ENCODE results near the gene ZRANB3.
"Not testable (repeated sequence)": the region's sequence is repeated elsewhere in the genome, so short reads cannot be mapped to it uniquely, and the experiment has no call there.

ZRANB3 gene

DNA sequence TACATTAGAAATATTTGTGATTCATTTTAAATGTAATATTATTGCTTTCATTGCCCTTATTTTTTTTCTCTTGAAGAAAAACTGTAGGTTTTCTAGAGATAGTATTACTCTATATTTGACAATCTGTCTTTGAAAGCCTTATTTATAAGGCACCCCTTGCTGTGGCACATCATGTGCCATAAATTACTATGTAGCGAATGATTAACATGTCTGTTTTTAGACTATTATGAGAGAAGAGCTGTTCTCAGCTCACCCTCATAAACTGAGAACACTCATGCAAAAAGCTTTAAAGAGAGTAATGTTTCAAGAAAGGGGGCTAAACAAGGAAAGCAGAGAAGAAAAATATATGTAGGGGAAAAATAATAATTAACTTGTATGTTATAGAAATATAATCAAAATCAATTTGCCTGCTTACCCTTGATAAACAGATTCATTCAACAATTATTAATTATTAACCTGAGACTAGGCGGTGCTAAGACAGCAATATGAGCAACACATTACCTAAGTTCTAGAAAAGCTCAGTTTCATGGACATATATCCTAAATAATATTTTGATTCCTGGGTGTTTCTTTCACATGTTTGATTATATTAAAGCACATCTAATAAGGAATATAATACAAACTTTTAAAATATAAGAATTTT lies 409.9 kb downstream of the ZRANB3 start:
- DNase-seq, result no peak

DNA sequence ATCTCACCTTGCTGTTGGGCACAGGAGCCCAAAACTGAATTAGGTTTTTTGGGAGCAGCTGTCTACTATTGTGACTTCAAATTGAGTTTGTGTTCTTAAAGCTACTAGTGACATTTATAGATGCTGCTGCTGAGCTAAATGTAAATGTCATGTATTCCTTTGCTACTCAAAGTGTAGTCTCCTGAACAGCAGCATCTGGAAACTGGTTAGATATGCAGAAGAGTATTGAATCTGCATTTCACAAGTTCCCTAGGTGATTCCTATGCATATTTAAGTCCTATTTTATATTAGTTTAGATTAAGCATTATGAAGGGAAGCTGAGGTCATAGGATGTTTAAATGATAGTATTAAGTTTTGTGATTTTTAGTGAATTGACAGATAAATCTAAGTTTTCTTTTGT lies 411.4 kb downstream of the ZRANB3 start:
- DNase-seq, result no peak

DNA sequence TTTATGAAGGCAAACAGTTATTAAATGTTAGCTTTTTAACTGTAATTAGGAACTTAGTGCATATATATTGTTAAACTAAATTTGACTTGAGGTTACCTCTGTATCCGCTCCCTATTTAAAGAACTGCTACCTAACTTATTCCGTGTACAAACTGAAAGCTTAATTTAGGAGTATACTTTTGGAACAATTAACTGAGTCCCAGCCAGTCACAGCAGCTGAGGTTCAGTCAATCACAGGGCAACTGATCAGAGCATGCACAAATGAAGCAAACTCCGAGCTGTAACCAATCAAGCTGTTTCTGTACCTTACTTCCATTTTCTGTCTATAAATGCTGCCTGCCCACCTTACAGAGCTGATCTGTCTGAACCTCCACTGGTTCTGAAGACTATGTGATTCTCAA lies 417.7 kb downstream of the ZRANB3 start:
- DNase-seq, result no peak

DNA sequence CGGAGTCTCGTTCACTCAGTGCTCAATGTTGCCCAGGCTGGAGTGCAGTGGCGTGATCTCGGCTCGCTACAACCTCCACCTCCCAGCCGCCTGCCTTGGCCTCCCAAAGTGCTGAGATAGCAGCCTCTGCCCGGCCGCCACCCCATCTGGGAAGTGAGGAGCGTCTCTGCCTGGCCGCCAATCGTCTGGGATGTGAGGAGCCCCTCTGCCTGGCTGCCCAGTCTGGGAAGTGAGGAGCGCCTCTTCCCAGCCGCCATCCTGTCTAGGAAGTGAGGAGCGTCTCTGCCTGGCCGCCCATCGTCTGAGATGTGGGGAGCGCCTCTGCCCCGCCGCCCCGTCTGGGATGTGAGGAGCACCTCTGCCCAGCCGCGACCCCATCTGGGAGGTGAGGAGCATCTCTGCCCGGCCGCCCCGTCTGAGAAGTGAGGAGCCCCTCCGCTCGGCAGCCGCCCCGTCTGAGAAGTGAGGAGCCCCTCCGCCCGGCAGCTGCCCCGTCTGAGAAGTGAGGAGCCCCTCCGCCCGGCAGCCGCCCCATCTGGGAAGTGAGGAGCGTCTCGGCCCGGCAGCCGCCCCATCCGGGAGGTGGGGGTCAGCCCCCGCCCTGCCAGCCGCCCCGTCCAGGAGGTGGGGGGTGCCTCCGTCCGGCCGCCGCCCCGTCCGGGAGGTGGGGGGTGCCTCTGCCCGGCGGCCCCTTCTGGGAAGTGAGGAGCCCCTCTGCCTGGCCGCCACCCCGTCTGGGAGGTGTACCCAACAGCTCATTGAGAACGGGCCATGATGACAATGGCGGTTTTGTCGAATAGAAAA lies 425.3 kb downstream of the ZRANB3 start:
- DNase-seq, result not testable (repeated sequence)

DNA sequence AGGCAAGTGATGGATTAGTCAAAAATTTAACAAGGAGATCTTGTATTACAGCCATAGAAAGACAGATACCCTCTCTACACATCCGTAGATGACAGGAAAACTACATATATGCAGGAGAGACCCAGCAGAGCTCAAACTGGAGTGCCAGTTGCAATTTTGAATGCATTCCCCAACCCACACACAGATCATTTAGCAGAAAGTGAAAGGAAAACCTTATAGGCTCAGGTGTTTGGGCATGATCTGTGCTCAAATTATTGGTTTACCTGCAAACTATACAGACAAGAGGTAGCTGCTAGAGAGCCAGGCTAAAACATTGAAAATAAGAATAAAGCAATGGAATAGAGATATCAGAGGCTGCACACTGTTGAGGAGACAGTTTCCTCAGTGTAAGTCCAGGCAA lies 427.2 kb downstream of the ZRANB3 start:
- no peak for DNase-seq

DNA sequence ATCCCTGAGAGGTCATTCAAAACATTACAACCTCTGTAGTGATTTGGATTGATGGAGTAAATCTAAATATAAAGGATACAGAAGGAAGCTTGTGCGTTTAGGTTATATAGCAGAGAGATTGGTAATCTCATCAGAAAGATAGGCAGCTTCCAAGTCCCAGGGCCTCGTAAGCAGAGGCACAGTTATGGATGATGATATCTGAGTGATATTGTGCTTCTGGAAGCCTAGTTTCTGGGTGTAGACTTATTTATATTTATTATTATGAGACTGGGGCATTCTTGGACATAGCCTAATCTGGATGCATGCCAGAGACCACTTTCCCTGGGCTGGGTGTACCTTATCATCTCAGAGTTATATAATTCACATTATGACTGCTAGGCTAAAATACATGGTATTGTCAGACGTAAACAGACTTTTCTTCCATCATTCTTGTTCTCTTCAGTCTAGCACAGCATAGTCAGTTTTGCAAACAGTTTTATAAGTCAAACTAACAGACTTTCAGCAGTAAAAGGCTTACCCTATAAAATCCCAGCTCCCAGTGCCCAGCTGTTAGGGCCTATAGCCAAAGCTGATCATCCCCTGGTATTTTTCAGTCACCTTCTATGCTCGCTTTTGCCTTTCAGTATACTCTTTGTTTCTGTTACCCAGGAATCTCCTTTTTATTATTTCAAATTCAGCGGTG lies 431.1 kb downstream of the ZRANB3 start:
- no peak for DNase-seq

DNA sequence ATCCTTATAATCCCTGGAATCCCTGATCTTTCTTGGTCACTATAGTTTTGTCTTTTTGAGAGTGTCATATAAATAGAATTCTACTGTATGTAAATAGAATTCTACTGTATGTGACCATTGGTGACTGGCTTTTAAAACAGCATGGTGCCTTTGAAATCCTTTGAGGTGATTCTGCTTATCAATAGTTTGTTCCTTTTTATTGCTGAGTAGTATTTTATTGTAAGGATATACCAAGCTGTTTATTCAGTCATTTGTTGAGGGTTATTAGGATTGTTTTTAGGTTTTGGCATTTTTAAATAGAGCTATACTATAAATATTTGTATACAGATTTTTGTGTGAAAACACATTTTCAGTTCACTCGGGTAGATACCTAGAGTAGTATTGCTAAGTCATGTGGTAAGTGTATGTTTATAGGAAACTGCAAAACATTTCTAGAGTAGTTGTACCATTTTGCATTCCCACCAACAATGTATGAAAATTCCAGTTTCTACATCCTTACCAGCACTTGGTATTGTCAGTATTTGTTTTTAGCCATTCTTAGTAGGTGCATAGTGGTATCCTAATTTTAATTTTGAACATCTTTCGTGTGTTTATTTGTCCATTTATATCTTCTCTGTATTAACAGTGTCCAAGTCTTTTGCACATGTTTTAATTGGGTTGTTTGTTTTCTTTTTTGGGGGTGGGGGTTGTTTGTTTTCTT lies 433.3 kb downstream of the ZRANB3 start:
- no peak for DNase-seq

DNA sequence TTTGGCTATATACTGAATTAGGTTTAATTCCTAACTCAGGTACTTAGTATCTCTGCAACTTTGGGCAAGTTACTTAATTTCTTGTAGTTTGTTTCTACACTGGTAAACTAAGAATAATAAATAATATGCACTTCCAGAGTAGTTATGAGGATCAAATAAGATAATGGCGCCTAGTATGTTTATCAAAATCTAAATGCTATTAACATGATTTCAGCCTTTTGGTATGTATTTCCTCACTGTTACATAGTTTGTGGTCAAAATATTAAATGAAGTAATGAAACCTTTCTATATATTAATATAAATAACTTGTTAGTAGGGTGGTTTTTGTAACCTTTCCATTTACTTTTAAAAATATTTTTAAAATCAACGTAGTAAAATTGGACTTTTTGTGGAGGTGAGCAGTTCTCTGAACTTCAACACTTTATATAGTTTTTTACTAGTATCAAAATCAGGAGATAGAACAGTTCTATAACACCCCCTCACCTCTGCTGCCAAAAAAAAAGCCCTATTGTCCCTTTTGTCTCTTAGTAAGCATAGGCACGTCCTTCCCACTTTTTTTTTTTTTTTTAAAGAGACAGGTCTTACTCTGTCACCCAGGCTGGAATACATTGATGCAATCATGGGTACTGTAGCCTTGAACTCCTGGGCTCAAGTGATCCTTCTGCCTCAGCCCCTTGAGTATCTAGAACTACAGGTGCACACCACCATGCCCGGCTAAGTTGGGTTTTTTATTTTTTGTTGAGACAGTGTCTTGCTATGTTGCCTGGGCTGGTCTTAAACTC lies 434.2 kb downstream of the ZRANB3 start:
- no peak for DNase-seq

DNA sequence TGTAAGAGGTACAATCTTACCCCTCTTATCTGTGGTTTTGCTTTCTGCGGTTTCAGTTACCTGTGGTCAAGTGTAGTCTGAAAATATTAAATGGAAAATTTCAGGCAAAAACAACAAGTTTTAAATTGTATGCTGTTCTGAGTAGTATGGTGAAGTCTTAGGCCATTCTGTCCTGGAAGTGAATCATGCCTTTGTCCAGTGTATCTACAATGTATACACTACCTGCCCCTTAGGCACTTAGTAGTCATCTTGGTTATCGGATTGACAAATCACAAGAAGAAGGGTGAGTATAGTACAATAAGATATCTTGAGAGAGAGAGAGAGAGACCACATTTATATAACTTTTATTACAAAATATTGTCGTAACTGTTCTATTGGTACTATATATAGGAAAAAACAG lies 435.4 kb downstream of the ZRANB3 start:
- no peak for DNase-seq

DNA sequence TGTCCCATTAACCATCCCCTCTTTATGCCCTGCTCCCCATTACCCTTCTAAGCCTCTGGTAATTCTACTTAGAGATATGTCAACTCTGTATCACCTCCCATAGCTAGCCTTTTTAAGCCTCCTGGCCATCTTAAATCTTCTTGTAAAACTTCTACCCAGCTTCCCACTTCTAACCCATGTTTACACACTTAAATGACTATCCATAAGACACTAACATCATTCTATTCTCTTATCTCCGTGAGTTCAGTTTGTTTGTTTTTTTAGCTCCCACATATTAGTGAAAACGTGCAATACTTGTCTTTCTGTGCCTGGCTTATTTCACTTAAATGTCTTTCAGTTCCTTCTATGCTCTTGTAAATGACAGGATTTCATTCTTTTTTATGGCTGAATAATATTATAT lies 436.5 kb downstream of the ZRANB3 start:
- no peak for DNase-seq

DNA sequence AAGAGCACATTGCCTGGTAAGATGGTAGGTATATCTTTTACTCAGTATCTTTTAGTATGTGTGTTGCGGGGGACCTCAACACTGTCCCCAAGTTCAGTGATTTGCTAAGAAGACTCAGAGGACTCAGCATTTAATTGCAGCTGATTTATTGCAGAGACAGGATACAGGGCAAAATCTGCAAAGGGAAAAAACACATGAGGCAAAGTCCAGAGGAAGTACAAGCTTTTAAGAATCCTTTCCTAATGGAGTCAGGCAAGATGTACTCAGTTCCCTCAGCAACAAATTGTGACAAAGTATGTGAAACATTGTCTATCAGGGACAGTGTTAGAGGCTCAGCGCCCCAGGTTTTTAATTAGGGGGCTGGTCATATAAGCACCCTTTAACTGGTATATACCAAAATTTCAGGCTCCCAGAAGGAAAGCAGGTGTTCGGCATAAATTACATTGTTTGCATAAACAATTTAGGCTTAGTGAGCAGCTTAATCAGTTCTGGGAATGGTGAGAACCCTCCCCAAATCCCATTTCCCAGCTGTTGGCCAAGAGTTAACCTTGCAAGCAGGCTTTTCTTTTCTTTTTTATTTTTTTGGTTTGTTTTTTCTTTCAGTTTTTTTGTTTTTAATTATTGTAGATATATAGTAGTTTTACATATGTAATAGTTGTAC lies 437.2 kb downstream of the ZRANB3 start:
- DNase-seq, result no peak

DNA sequence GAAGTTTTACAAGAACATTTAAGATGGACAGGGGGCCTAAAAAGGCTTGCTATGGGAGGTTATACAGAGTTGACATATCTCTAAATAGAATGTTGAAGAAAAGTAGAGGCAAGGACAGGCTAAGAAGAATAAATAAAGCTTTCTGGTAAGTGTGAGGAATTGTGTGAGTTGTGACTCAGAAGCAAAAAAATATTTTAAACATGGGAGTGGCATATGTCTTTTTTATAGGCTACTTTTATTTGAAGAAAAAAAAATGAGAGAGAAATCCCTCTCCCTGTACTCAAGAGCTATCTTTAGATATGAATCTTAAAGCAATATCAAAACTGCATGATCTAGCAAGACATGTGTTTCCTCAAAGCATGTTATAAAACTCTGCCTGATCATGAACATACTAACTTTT lies 437.8 kb downstream of the ZRANB3 start:
- no peak for DNase-seq

DNA sequence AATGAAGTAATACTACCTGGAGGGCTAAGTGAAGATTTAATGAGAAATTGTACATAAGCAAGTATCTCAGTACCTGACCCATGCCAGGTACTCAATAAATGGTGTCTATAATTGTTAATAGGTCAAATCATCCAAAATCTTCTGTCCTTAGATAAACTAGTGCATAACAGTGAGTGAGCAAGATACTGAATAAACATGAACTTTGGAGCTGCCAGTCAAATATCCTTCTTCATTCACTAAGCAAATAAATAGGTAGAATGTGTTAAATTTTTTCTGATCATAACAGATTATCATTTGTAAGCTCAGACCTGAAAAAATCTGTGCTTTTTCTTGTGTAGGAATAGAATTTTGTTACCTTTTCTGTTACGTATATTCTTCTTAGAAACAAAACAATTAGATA lies 439.3 kb downstream of the ZRANB3 start:
- no peak for DNase-seq

DNA sequence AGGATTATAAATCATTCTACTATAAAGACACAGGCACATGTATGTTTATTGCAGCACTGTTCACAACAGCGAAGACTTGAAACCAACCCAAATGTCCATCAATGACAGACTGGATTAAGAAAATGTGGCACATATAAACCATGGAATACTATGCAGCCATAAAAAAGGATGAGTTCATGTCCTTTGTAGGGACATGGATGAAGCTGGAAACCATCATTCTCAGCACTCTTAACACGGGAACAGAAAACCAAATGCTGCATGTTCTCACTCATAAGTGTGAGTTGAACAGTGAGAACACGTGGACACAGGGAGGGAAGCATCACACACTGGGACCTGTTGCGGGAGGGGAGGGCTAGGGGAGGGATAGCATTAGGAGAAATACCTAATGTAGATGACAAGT lies 441.4 kb downstream of the ZRANB3 start:
- DNase-seq, result not testable (repeated sequence)
